ACC112 (cell line): ENCODE measurements around the gene DEGS2.

ENCODE experiments used
- H2AFZ ChIP-seq: fragments of 200-600 bp; sonication (generic); one replicate; pipeline ENCODE4 v1.6.0; 2017; ENCODE audit warnings: antibody characterized with exemption, low read length; ENCODE audit not compliant: unreplicated experiment
- H3K27ac ChIP-seq: fragments of 200-600 bp; sonication (generic); 2 replicates; pipeline ENCODE4 v1.5.1; 2014; ENCODE audit warnings: low read depth, mild to moderate bottlenecking, antibody characterized with exemption, low read length, moderate library complexity
- H3K27me3 ChIP-seq: fragments of 200-600 bp; sonication (generic); 2 replicates; pipeline ENCODE4 v1.6.1; 2014; ENCODE audit warnings: mild to moderate bottlenecking, antibody characterized with exemption, low read length, moderate library complexity, mixed read lengths; ENCODE audit not compliant: insufficient read depth
- H3K36me3 ChIP-seq: fragments of 200-600 bp; sonication (generic); 2 replicates; pipeline ENCODE4 v1.6.1; 2016; ENCODE audit warnings: mild to moderate bottlenecking, antibody characterized with exemption, low read length, moderate library complexity, mixed read lengths; ENCODE audit not compliant: insufficient read depth
- H3K4me1 ChIP-seq: fragments of 200-600 bp; sonication (generic); one replicate; pipeline ENCODE4 v1.6.1; 2016; ENCODE audit warnings: low read length, mixed read lengths; ENCODE audit not compliant: insufficient read depth, unreplicated experiment, control insufficient read depth
- H3K4me3 ChIP-seq: fragments of 200-600 bp; sonication (generic); 2 replicates; pipeline ENCODE4 v1.5.1; 2014; ENCODE audit warnings: mild to moderate bottlenecking, low read depth, low read length
- H3K79me2 ChIP-seq: fragments of 200-600 bp; sonication (generic); one replicate; pipeline ENCODE4 v1.6.0; 2016; ENCODE audit warnings: low read length; ENCODE audit not compliant: control insufficient read depth, unreplicated experiment, insufficient read depth

DEGS2 gene

DNA sequence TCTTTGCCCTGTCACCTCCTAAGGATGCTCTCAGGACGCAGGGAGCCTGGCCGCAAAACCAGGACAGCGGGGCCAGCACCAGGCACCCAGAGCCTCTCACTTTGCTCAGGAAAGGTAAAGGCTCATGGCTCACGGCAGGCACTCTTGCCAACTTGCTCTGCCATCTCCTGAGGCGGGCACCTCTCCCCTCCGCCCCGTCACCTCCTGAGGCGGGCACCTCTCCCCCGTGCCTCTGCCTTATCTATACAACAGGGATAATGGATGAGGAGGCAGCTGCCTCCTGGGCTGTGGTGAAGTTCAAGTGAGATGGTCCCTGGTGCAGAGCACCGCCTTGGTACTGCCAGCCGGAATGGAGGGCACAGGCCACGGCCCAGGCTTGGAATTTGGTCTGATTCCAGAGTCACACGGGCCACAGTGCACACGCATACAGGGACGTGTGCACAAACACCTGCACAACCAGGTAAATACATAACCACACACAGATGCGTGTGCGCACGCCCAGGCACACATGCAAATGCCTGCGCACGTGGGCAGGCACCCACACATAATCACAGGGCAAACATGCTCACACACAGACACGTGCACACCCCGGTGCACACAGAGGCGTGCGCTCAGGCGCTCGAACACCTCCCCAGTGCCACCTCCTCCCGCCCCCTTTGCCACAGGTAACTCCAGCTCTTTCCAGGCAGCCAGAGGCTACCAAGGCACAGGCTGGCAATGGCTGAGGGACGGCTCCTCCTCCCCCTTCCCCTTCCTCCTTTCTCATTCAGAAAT lies 11.6 kb downstream of the DEGS2 start:
- H2AFZ ChIP-seq, result no peak overlapping the region
- no peaks in the 10 kb centered on the region for H3K79me2 ChIP-seq
- no peak overlapping the region for H3K27ac ChIP-seq
- no peaks in the 10 kb centered on the region for H3K4me1 ChIP-seq
- no peak overlapping the region for H3K4me3 ChIP-seq
- no peaks in the 10 kb centered on the region for H3K27me3 ChIP-seq
- no peaks in the 10 kb centered on the region for H3K36me3 ChIP-seq

DNA sequence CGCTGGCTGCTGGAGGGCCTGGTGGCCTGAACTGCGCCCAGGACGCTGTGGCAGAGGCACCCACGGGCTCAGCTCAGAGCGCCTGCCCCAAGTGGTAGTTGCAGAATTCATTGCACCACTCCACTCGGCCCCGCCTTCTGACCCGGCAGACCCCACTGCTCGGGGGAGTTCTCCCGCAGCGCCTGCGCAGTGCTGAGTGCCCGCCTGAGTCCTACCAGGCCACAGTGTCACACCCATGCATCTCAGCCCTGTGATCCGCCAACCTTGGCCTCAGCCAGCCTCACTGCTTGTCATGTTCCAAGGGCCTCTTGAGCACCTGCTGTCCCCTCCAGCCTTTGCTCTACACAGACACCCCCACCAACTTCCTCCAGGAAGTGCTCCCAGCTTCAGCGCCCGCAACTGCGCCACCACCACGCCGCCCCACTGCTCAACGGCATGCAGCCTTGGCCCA lies 12.2 kb downstream of the DEGS2 start:
- no peaks in the 10 kb centered on the region for H3K4me1 ChIP-seq
- no peaks in the 10 kb centered on the region for H3K27me3 ChIP-seq
- H3K4me3 ChIP-seq, result no peak overlapping the region
- no peaks in the 10 kb centered on the region for H3K36me3 ChIP-seq
- H3K27ac ChIP-seq, result no peak overlapping the region
- H2AFZ ChIP-seq, result no peak overlapping the region
- H3K79me2 ChIP-seq, result no peaks in the 10 kb centered on the region

- Histone ChIP-seq H3K79me2 (no peaks in the 10 kb centered on the region), H2AFZ (no peak overlapping the region), H3K4me1 (no peaks in the 10 kb centered on the region), H3K27ac (no peak overlapping the region), H3K4me3 (no peak overlapping the region), H3K27me3 (no peaks in the 10 kb centered on the region), H3K36me3 (no peaks in the 10 kb centered on the region)
These were observed 12.8 kb downstream of the DEGS2 start for GRCh38 chr14:100146531-100147091.

DNA sequence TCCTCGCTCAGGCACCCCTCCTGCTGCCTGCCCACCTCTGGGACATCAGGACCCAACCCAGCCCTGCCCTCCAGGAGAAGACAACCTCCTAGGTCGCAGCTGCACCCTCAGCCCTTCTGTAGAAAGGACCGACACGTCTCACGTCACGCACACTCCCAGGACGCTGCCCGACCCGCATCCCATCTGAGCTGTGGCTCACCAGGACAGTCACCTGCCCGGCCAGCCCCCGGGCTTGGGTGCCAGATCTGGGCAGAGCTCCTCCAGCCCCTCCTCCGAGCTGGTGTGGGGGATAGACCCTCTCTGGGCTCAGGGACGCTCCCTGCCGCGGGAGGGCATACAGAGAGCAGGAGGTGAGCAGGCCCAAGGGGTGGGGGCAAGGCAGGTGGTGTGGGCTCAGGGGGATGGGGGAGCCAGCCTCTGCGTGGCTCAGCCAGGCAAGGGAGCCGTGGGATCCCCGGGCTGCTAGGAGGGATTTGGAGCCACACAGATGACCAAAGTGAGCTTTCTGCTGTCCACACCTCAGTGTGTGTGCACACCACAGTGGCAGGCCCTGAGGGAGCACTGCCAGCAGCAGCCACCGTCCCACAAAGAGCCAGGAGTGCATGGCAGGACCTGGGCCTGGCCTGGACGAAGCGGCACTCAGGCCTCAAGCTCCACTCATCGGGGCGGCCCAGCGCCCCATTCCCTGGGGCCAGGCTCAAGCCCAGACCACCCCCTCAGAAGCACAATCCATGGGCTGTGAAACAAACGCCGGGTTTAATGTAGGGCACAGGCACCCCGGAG lies 13.6 kb downstream of the DEGS2 start:
- no peak overlapping the region for H3K27ac ChIP-seq
- H2AFZ ChIP-seq, result no peak overlapping the region
- no peak overlapping the region for H3K4me3 ChIP-seq
- no peaks in the 10 kb centered on the region for H3K36me3 ChIP-seq
- no peaks in the 10 kb centered on the region for H3K4me1 ChIP-seq
- H3K79me2 ChIP-seq, result no peaks in the 10 kb centered on the region
- H3K27me3 ChIP-seq, result no peaks in the 10 kb centered on the region

- Histone ChIP-seq H3K27me3 (no peaks in the 10 kb centered on the region), H3K27ac (no peak overlapping the region), H3K79me2 (no peaks in the 10 kb centered on the region), H3K4me3 (no peak overlapping the region), H3K36me3 (no peaks in the 10 kb centered on the region), H3K4me1 (no peaks in the 10 kb centered on the region), H2AFZ (no peak overlapping the region)
These were observed 14.3 kb downstream of the DEGS2 start for GRCh38 chr14:100144996-100145646.

DNA sequence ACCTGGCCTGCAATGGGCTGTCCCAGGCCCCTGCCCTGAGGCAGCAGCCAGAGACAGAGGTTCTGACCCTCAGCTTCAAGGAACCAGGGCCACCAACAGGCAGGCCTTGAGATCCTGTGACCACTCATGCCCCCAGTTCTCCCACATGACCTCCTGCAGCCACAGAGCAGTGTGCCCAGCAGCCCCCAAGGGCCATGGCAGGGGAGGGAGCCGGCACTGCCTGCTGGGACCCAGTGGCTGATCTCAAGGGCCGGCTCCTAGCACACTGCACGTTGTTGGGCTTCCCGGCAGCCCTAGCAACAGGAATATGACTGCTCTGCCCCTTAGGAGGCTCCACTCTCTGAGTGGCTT lies 14.8 kb downstream of the DEGS2 start:
- Histone ChIP-seq H3K4me1 (no peaks in the 10 kb centered on the region), H3K27me3 (no peaks in the 10 kb centered on the region), H2AFZ (no peak overlapping the region), H3K79me2 (no peaks in the 10 kb centered on the region), H3K36me3 (no peaks in the 10 kb centered on the region), H3K27ac (no peak overlapping the region), H3K4me3 (no peak overlapping the region)

- Histone ChIP-seq H2AFZ (no peak overlapping the region), H3K27ac (no peak overlapping the region), H3K36me3 (no peaks in the 10 kb centered on the region), H3K4me3 (no peak overlapping the region), H3K27me3 (no peaks in the 10 kb centered on the region), H3K4me1 (no peaks in the 10 kb centered on the region), H3K79me2 (no peaks in the 10 kb centered on the region)
These were observed 15.5 kb downstream of the DEGS2 start for GRCh38 chr14:100143934-100144333.

GRCh38 chr14:100143523-100143922 lies 15.9 kb downstream of the DEGS2 start:
- Histone ChIP-seq H2AFZ (no peak overlapping the region), H3K27ac (no peak overlapping the region), H3K79me2 (no peaks in the 10 kb centered on the region), H3K4me1 (no peaks in the 10 kb centered on the region), H3K27me3 (no peaks in the 10 kb centered on the region), H3K36me3 (no peaks in the 10 kb centered on the region), H3K4me3 (no peak overlapping the region)

DNA sequence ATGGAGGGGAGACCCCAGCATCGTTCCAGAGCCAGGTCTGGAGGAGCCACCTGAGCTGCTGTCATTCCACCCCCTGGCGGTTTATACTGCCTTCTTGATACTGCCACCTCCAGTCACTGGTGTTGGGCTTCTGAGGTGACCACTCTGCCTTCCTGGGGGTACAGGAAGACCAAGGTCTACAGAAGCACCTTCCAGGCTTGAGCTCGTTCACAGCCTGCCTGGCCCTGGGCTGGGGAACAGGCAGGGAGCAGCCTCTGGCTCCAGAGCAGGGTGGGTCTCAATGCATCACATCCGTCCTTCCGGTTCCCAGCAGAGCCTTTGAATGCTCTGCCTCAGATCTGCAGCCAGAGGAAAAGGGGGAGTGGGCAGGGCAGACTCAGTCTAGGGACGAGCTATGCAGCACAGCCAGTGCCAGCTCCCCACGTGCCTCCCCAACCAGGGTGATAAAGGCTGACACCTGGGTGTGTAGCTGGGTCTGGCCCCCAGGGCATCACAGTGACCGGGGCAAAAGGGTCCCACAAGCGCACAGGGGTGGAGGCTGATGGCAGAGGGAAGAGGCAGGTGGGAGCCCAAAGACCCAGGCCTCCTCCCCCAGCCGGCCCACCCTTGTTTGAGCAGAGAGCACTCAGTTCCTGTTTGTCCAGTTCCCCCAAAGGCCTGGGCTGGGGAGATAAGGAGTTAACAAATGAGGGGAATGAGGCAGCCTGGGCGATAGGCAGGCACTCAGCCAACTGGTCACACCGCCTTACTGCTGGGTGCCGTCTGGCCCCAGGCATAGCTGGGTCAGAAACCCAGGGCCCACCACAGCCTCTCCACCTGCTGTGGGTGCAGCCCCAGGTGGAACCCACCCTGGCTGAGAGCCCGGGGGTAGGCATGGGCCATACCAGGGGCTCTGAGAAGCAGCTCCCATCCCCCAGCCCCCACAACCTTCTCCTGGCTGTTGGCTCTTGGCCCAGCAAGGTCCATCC lies 17.1 kb downstream of the DEGS2 start:
- Histone ChIP-seq H3K4me1 (no peaks in the 10 kb centered on the region), H3K27ac (no peak overlapping the region), H3K79me2 (no peaks in the 10 kb centered on the region), H3K36me3 (no peaks in the 10 kb centered on the region), H3K27me3 (no peaks in the 10 kb centered on the region), H3K4me3 (no peak overlapping the region), H2AFZ (no peak overlapping the region)

- Histone ChIP-seq H3K27me3 (no peaks in the 10 kb centered on the region), H2AFZ (no peak overlapping the region), H3K4me3 (no peak overlapping the region), H3K36me3 (no peaks in the 10 kb centered on the region), H3K79me2 (no peaks in the 10 kb centered on the region), H3K4me1 (no peaks in the 10 kb centered on the region), H3K27ac (no peak overlapping the region)
These were observed 18.3 kb downstream of the DEGS2 start for GRCh38 chr14:100141098-100141497.
